Inflammatory macrophage treated with lipopolysaccharide for 1 hour (primary cell): ENCODE results near the gene OR7E24.
"Not testable (repeated sequence)": the region's sequence is repeated elsewhere in the genome, so short reads cannot be mapped to it uniquely, and the experiment has no call there.

Experiments
- DNase-seq, 2 donors: peaks; one replicate each; pipeline ENCODE4 v3.0.0-alpha.2; 2020 to 2022

OR7E24 gene

DNA sequence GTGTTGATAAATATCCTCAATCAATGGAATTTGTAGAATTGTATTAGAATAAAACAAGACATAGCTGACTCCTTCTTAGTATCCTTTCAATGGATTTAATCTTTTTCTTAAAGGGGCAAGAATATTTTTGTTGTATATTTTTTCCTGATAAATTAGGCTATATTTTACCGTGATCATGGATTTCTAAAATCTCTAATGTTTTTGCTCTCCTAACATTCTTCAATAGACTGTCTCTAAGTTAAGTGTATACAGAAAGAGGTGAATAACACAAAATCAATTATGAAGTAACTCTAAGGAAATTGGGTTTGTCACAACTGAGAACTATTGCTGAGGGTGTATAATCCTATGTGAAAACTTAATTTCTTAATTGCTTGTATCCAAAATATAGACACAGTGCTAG, at the start of gene OR7E24:
OR7E24 (plus strand) TSS at position 301 of the 400 bp plus-strand sequence. CDS start 114 bp downstream, outside the sequence.
- DNase-seq: no peak

DNA sequence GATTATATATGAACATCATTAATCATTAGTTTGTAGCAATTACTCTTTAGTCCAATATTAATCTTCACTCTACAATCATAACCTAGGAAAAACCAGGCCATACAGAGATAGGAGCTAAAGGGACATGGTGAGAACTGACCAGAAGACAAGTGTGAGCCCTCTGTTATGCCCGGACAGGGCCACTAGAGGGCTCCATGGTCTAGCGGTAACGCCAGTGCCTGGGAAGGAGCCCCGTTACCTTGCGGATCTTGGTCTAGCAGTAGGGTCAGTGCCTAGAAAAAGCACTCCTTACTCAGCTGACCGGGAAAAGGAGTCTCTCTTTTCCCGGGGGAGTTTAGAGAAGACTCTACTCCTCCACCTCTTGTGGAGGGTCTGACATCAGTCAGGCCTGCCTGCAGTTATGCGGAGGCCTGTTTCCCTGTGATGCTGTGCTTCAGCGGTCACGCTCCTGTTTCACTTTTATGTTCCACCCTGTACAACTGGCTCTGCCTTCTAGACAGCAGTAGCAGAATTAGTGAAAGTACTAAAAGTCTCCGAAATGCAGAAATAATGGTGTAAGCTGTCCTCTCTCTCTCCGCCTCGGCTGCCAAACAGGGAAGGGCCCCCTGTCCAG, 45.1 kb upstream of the OR7E24 start:
- peak; percentile 36 to 82 for DNase-seq

DNA sequence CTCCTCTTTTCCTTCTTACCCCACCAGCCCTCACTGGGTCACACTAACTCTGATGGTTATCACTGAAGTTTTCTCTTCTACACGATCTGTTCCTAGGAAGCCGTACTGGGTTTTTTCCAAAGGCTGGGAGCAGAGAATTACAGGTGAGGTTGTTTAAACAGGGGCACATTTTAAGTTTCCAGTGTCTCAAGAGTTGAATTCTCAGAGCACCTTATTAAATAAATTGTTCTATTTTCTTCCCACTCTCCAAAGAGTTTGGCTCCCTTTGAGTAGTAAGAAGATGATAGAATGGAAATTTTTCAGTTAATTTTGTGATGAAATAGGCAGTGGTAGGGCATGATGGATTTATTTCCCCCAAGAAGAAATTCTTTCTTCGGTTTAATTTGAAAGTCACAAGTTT, 31.2 kb upstream of the OR7E24 start, which contains the start of gene OR7D4:
OR7D4 (minus strand) TSS at position 101 of the 400 bp plus-strand sequence. CDS start 4,752 bp downstream, outside the sequence.
- no peak for DNase-seq

DNA sequence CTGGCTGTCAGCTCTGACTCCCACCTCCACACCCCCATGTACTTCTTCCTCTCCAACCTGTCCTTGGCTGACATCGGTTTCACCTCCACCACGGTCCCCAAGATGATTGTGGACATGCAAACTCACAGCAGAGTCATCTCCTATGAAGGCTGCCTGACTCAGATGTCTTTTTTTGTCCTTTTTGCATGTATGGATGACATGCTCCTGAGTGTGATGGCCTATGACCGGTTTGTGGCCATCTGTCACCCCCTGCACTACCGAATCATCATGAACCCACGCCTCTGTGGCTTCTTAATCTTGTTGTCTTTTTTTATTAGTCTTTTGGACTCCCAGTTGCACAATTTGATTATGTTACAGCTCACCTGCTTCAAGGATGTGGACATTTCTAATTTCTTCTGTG, 506 bp downstream of the OR7E24 start:
- DNase-seq: no peak

DNA sequence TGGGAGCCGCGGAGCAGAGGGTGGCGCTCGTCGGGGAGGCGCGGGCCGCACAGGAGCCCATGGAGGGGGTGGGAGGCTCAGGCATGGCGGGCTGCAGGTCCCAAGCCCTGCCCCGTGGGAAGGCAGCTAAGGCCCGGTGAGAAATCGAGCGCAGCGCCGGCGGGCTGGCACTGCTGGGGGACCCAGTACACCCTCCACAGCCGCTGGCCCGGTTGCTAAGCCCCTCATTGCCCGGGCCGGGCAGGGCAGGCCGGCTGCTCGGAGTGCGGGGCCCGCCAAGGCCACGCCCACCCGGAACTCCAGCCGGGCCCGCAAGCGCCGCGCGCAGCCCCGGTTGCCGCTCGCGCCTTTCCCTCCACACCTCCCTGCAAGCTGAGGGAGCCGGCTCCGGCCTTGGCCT, 32.8 kb downstream of the OR7E24 start:
- DNase-seq: not testable (repeated sequence)

DNA sequence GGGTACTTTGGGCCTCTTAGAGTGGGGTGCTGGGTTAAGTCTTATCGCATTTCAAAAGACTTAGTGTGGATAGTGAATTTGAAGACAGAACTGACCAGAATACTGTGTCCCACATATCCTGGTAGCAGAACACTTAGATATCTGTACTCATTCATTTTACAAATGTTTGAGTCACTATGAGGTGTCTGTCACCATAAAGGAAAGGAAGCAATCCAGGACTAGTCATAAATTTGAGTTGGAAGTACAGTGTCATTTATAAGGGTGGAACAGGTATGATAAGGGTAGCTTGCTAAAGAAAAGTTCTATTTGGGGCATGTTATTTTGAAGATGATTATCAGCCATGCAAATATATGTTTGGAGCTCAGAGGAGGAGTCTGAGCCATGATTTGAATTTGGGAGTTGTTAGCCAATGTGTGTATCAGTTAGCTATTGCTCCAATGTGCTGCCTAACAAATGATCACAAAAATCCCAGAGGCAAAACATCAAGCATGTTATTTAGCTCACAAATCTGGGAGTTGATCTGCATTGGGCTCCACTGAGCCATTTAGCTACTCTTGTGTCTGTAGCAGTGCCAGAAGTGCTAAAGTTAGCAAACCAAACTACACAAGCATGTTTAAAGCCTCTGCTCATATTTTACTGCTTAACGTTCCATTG, 38.6 kb downstream of the OR7E24 start:
- DNase-seq: no peak

DNA sequence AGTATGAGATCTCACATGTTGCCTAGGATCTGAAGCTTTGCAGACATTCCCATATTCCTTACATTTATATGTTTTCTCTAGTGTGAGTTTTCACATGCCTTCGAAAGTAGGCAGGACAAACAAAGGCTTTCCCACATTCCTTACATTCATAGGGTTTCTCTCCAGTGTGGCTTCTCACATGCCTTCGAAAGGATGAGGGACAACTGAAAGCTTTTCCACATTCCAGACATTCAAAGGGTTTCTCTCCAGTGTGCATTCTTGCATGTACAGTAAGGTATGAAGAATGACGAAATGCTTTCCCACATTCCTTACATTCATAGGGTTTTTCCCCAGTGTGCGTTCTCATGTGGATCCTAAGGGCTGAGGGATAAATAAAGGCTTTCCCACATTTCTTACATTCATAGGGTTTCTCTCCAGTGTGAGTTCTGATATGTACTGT, 44.7 kb downstream of the OR7E24 start:
- DNase-seq: no peak

DNA sequence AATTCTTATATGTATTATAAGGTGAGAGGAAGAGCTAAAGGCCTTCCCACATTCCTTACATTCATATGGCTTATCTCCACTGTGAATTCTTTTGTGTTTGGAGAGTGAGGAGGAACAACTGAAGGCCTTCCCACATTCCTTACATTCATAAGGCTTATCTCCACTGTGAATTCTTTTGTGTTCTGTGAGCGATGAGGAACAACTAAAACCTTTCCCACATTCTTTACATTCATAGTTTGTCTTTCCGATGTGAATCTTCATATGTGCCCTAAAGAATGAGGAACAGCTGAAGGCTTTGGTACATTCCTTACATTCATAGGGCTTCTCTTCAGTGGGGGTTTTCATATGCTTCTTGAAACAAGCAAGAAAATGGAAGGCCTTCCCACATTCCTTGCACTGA, 45.6 kb downstream of the OR7E24 start:
- DNase-seq: no peak
